HFF-Myc (cell line): ENCODE measurements around the gene SGK1.
"Not testable (repeated sequence)": the region's sequence is repeated elsewhere in the genome, so short reads cannot be mapped to it uniquely, and the experiment has no call there.

Experiments used
- DNase-seq: peaks from one replicate; pipeline ENCODE4 v3.0.0-alpha.2; 2011; ENCODE audit warnings: low read depth; ENCODE audit errors: extremely low read depth
- H3K4me3 ChIP-seq: replicated peaks from 2 replicates; pipeline ENCODE4 v1.5.1; 2011; ENCODE audit warnings: low read depth, mild to moderate bottlenecking, control low read depth, low read length
- CTCF ChIP-seq: IDR thresholded peaks from 2 replicates; pipeline ENCODE4 v1.5.1; 2012; ENCODE audit warnings: mild to moderate bottlenecking, low read depth, low read length, control low read depth; ENCODE audit errors: missing control alignments

SGK1 gene

DNA sequence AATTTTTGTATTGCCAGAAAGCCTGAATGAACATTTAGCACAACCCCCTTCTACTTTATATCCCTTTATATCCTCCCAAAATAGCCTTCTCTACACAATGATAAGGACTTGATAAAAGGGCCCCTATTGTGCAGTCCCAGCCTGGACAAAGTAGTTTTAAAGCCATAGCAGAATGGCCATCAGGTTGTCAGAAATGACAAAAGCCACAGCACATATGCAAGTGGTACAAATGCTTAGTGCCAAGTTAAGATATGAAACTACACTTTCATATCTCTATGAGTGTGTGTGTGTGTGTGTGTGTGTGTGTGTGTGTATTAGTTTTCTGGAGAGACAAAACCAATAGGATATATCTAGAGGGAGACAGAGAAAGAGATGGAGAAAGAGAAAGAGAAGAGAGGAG is 132.6 kb downstream of the SGK1 start:
- H3K4me3 ChIP-seq = no peak overlapping the region
- no peak for TF ChIP-seq CTCF
- DNase-seq = no peak

GRCh38 chr6:134183844-134184243 is 134.1 kb downstream of the SGK1 start:
- DNase-seq = no peak
- no peak overlapping the region for H3K4me3 ChIP-seq
- TF ChIP-seq CTCF = no peak

GRCh38 chr6:134182528-134182927 is 135.4 kb downstream of the SGK1 start:
- DNase-seq = no peak
- no peak for TF ChIP-seq CTCF
- no peak overlapping the region for H3K4me3 ChIP-seq

DNA sequence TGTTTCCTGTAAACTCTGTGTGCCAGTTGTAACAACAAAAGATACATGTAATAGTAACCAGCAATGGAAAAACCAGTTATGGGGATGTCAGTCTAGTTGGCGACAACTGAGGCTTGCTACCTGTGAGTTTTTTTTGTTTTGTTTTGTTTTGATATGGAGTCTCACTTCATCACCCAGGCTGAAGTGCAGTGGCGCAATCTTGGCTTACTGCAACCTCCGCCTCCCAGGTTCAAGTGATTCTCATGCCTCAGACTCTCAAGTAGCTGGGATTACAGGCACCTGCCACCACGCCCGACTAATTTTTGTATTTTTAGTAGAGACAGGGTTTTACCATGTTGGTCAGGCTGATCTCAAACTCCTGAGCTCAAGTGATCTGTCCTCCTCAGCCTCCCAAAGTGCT is 136.2 kb downstream of the SGK1 start:
- DNase-seq, H3K4me3 ChIP-seq: not testable (repeated sequence)

DNA sequence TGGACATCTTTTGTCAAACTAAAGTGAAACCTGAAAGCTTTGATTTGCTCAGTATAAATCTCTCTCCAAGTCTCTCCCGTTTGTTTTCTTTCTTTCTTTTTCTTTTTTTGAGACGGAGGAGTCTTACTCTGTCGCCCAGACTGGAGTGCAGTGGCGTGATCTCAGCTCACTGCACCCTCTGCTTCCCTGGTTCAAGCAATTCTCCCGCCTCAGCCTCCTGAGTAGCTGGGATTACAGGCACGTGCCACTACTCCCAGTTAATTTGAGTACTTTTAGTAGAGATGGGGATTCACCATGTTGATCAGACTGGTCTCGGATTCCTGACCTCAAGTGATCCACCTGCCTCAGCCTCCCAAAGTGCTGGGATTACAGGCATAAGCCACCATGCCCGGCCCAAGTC is 136.7 kb downstream of the SGK1 start:
- H3K4me3 ChIP-seq, DNase-seq: not testable (repeated sequence)

DNA sequence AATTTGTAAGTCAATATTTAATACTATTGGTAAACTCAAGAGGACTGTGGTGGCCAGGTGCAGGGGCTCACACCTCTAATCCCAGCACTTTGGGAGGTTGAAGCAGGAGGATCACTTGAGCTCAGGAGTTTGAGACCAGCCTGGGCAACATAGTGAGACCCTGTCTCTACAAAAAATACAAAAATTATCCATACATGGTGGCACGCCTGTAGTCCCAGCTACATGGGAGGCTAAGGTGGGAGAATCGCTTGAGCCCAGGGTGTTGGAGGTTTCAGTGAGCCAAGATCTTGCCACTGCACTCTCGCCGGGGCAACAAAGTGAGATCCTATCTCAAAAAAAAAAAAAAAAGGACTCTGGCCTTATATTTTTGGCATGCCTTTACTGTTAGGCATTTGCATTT is 137.4 kb downstream of the SGK1 start:
- H3K4me3 ChIP-seq, DNase-seq: not testable (repeated sequence)

DNA sequence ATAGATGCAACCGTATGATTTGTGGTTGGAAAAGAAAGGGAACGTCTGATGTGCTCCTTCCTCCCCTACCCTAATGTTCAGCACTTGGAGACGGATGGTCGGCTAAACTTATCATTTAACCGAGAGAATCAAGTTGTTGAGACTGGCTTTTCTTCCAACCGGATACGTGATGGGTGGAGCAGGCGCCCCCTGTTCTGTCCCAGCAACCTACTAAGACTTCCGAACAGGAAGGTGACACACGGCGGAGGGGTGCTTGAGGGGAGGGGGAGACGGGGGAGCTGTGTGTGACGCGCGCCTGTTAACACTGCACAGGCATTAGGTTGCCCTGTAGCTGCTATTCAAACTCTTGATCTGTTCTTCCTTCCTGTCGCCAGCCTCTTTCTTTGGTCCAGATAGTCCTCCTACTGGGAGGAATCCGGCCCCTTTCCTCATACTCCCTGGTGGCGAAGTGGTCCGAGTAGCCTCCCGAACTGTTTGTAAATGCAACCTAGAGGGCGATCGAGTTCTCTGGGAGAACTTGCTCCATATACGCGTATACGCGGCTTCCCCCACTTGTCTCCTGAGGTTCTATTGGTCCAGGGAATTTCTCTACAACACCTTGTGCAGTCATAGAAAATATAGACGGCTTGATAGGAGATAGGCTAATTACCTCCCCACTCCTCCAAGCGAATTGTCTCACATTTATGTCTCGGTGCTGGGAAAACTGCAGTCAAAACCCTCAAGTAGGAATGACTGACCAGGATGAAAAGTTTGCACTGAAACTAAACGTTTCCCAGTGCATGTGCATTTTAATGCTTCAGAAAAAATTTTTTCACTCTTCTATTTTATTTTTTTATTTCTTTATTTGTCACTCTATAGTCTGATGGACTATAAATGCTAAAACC is 139.5 kb downstream of the SGK1 start:
- peak; percentile 89 for TF ChIP-seq CTCF
- H3K4me3 ChIP-seq = peak overlapping the region; percentile 43
- peak; percentile 87 for DNase-seq

DNA sequence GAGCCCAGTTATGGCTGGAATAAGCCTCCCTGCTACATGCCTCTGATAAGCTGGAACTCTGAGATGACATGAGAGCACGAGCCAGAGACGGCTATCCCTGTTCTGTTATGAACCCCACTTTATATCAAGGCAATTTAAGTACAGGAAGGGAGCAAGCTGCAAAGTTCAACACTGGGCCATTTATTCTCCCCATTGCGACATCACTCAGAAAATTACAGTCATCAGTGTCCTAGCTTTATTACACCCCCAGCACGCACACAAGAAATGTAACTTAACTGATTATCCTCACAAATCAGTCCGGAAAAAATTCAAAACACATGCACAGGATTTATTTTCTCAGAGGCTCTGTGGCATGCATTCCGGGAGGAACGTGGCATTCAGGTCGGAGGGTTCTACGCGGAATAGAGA is 140.2 kb downstream of the SGK1 start:
- peak overlapping the region; percentile 43 for H3K4me3 ChIP-seq
- no peak for DNase-seq
- no peak for TF ChIP-seq CTCF
